ENCODE results near the gene SNCB.

SNCB gene

DNA sequence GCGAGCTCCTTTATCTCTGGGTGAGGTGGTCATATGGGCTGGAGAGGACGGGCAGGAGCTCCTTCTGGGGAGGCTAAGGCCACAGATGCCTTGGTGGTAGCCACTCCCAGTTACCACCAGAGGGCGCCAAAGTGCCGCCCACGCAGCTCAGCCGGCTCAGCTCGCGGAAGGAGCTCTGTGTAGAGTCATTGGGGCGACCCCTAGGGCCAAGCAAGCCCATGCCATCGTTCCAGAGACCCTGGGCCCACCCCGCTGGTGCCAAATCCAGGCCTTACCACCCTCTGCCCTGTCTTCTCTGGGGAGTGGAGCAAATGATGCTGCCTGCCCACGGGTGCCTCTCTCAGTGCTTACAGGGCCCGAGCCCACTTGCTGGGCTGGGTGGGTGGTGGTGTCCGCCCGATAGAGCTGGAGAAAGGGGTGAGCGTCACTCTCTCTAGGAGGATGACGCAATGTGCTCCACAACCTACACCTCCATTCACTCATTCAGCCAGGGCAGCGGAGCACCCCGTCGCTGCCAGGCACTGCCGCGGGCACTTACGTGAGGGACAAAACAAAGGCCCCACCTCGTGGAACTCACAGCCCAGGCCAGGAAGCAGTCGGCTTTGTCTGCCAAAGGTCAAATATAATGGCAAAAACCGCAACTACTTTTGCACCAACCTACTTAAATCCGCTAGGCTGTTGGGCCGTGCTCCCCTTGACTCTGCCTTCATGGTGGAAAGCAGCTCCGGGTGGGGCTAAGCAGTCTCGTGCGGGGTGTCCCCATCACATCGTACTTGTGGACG lies 30.7 kb upstream of the SNCB start:
- DNase-seq (ENCODE audit: low spot score), result peak; percentile 93

DNA sequence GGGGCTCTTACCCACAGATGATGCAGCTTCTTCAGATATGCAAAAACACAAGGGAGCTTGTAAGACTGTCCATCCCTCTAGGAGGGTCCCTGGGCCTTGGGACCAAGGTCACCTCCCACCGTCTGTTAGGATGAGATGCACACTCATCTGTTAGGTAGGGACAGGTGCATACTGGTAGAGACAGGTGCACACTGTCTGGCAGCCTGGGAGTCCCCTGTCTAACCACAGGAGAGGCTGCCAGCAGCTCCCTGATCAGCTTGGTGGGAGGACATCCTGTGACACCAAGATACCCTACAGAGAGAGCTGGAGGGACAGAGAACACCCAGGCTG lies 30.2 kb upstream of the SNCB start:
- no peak for DNase-seq (ENCODE audit: low spot score)

DNA sequence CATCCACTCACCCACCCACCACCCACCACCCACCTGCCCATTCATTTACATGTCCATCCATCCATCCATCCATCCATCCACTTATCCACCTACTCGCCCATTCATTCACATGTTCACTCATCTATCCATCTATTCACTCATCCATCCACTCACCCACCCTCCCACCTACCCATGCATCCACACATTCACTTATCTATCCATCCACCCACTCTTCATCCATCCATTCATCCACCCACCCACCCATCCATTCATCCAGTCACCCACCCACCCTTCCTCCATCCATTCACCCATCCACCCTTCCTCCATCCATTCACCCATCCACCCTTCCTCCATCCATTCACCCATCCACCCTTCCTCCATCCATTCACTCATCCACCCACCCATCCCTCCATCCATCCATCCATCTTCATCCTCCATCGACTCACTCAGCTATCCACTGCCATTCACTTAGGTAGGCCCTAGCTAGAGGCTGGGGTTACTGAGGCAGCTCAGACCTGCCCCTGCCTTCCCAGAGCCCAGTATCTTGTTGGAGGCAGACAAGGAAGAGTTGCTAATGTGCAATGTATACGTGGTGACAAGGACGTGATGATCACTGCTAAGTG lies 29.6 kb upstream of the SNCB start:
- DNase-seq (ENCODE audit: low spot score), result no peak

DNA sequence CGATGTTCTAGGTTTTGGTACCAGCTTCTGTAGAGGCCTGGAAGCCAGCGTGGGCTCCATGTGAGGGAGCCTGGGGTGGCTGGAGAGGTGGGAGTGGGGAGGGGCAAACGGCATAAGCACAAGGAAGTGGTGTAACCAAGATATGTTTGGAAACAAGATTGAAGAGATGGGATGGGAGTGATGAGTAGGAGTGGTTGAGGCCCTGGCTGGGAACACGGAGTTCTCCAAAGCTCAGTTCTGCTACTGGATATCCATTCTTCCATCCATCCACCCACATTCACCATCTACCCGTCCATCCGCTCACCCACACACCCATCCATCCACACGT lies 29.1 kb upstream of the SNCB start:
- DNase-seq (ENCODE audit: low spot score), result no peak

DNA sequence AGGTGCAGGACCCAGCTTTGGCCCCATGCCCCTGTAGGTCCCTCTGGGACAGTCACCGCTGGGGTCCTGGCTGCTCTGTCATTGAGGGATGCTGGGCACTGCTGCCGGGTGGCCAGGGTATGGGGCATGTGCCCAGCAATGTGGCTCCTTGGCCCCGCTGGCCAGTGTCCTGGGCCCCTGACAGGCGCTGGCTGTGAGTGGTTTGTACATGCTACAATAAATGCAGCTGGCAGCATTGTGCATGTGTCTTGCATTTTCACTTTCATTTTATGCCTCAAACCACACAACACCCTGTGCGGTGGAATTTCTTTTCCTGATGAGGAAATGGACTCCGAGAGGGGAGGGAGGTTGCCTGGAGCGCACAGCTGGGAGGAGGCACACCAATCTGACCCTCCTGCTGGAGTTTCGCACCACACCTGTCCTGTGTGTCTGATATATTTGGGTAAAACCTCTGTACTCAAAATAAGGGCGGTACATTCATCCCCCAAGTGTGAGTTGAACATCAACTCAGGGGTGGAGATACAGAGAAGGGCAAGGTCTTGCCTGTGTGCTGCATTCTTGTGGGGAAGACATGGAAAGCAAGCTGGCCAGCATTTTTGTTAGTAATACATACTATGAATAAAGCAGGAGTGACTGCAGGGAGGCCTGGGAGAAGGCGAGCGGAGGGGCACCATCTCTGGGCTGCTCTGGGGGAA lies 28.6 kb upstream of the SNCB start:
- DNase-seq (ENCODE audit: low spot score), result no peak

DNA sequence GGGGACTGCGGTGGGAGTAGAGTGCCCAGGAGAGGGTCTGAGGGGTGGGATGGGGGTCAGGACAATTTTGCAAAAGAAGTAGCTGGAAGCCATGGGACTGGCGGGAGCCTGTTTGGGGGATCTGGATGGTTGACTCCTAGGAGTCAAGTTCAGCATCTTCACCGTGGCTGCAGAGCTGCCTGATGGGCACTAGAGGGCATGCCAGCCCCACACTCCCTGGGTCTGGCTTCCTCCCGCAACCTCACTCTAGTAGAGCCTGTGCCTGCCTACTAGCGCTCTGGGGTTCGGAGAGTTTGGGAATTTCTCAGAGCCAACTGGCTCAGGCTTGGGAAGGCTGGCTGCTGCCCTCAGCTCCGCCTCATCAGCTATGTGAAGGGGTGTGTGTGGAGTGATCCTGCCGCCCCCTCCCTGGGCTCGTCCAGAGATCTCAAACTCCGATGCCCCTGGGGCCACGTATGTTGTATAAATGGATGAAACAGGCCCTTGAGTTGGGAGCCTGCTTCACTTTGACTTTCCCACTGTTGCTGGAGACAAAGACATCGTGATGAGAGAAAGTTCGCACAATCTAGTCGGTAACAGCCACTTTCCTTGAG lies 27.8 kb upstream of the SNCB start:
- DNase-seq (ENCODE audit: low spot score), result peak; percentile 79

DNA sequence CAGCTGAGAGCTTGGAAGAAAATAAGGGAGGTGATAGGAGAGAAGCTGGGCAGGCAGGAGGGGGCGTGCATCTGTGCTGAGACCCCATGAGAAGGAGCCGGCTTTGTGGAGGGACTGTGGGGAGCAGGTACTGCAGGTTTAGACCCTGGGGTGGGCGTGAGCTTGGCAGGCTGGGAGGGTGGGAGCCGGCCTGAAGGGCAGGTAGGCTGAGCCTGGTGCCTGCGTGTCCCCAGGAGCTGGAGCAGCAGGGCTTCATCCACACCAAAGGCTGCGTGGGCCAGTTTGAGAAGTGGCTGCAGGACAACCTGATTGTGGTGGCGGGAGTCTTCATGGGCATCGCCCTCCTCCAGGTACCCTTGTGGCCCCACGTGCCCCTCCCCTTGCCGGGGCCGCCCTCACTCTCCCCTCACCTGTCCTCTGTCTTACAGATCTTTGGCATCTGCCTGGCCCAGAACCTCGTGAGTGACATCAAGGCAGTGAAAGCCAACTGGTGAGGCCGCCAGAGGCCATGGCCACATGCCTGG lies 26.2 kb upstream of the SNCB start:
- DNase-seq (ENCODE audit: low spot score), result no peak

DNA sequence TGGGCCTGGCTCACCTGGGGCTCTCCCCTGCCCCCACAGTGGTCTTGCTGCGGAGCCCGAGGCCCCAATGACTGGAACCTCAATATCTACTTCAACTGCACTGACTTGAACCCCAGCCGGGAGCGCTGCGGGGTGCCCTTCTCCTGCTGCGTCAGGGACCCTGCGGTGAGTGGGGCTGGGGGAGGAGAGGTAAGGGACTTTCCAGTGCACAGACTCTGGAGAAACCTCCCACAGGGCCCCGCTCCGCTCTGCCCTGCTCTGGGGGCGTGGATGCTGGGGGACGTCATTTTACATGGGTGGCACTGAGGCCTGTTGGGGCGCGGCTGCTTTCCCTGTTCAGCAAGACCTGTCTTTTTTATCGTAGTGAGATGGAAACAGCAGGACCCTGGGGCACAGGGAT lies 24.5 kb upstream of the SNCB start:
- DNase-seq (ENCODE audit: low spot score), result no peak

DNA sequence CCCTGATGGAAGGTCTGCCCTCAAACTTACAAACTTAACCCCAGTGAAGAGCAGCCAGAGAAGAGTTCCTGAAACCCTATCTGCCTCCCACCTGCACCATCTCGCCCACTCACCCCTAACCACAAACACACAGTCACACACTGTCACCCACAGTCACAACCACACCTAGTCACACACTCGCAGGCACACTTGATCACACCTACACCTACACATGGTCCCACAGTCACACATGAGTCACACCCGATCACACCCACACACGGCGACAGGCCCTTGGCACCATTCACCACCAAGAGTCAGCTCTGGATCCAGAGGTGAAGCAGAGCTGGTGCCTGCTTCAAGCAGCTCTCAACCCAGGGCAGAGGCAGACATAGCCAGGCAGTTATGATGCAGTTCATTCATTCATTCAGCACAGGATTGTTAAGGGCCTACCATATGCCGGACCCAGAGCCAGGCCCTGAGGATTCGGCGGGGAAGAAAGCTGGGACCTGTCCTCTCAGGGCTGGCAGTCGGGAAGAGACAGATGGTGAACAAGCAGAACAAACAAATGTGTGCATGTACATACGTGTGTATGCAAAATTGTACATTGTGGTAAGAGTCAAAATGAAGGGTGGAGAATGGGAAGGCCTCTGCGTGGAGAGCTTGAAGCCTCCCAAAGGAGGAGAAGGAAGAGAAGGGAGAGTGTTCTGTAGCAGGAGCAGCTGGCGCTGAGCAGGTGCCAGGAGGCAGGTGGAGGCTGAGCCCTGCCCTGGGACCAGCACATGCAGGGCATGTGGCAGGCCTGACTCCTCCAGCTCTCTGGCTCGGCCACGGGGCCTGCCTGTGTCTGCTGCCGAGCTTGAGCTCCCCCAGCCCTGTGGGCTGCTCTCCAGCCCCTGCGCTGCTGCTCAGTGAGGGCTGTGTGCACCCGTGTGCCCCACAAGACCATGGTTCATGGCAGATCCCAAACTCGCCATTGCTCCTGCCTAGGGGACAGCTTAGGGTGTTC lies 23.4 kb upstream of the SNCB start:
- DNase-seq (ENCODE audit: low spot score), result no peak

DNA sequence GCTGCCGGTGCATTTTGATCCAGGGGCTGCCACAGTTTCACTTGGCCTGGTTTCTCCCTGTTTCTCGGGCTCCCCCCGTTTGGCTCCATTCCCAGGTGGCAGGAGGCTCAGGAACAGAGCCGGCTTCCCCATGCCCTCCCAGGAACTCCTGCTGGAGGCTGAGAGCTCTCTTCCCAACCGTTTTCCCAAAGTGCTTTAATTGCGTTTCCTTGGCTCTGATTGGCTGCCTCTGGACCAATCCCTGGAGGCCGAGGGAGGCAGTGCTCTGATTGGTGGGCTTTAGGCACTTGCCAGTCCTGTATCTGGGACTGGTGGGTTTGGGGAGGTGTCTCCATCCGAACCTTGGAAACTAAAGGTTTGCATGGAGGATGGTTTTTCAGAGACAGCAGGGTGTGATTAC lies 21.8 kb upstream of the SNCB start:
- DNase-seq (ENCODE audit: low spot score), result peak; percentile 60

DNA sequence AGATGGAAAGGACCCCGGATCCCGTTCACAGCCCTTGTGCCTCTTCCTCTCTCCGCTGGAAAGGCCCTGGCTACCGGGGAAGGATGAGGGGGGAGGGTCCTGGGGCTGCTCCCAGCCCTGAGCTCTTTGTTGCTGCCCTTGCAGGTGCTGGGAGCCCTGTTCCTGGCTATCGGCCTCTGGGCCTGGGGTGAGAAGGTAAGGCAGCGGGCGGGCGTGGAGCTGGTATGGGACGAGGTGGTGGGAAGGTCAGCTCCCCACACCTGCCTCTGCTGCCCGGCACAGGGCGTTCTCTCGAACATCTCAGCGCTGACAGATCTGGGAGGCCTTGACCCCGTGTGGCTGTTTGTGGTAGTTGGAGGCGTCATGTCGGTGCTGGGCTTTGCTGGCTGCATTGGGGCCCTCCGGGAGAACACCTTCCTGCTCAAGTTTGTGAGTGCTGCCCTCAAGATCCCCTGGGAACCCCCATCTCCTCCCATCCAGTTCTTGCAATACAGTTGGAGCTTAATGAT lies 21.2 kb upstream of the SNCB start:
- no peak for DNase-seq (ENCODE audit: low spot score)

DNA sequence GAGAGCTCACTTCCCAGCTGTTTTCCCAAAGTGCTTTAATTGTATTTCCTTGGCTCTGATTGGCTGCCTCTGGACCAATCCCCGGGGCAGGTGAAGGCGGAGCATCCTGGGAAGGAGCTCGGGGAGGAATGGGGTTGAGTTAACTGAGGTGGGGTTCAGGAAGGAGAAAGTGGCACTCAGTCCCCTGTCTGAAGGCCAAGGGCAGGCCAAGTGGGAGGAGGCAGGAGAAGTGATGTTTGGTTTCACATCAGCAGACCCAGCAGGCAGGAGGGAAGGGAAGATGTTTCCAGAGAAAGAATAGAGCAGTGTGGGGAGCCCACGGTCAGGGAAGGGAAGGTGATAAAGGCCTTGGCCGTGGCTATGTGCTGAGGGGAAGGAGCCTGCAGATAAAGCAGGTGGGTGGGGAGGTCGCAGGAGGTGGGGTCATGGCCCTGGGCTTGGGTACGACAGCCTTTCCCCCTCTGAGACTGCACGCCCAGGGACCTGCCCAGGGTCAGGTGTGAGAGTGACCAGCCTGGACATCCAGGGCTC lies 20.1 kb upstream of the SNCB start:
- no peak for DNase-seq (ENCODE audit: low spot score)

DNA sequence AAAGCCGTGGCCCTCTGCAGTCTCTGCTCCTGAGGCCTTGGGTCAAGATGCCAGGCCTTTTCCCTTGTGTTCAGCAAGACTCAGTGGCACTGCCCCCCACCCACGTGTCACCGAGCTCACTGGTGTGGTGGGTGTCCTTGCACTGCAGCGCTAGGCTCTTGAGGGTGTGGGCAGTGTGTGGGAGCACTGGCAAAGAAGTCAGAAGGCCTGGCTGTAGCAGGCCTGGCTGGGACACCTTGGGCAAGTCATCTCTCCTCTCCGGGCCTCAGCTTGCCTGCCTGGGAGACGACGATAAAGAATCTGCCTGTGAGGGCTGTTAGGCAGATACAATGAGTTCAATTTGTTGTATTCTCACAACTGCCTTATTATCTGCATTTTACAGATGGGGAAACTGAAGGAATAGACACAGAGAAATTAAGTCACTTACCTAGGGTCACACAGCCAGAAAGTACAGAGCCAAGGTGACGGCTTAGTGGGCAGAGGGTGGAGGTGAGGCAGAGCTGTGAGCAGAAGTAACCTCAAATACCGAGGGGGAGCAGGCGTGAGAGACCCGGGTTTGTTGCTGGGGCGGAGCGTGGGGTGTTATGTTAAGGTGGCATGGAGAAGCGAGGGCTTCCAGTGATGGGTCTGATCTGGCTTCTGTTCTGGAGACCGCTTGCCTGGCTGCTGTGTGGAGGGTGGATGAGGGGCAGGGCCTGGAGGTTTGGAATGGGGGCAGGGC lies 18.3 kb upstream of the SNCB start:
- no peak for DNase-seq (ENCODE audit: low spot score)

DNA sequence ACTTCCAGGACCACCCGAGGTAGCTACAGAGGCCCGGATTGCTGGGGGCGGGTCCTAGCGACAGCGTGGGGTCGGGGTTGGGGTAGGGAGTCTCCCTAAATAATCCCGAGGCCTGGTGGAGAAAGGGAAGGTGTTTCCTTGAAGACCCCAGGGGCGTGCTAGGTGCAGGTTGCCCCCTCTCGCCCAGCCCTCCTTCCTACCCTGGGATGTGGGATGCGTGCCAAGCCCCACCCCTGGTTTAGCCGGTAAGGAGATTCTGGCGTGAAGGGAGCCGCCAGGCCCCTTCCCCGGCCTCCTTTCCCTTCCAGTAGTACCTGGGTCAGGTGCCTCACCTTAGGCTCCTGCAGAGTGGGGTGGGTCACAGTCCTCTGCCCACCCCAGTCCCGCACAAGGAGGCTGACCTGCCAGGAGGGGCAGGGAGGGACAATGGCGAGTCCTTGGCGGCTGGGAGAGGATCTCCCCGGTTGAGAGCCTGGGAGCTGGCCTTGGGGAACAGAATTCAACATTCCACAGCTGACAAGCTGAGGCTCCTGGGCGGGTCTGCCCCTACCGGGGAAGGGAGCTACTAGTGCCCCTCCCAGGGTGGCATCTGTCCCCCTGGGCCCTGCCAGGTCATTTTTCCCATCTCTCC lies 17.6 kb upstream of the SNCB start:
- DNase-seq (ENCODE audit: low spot score), result peak; percentile 65

DNA sequence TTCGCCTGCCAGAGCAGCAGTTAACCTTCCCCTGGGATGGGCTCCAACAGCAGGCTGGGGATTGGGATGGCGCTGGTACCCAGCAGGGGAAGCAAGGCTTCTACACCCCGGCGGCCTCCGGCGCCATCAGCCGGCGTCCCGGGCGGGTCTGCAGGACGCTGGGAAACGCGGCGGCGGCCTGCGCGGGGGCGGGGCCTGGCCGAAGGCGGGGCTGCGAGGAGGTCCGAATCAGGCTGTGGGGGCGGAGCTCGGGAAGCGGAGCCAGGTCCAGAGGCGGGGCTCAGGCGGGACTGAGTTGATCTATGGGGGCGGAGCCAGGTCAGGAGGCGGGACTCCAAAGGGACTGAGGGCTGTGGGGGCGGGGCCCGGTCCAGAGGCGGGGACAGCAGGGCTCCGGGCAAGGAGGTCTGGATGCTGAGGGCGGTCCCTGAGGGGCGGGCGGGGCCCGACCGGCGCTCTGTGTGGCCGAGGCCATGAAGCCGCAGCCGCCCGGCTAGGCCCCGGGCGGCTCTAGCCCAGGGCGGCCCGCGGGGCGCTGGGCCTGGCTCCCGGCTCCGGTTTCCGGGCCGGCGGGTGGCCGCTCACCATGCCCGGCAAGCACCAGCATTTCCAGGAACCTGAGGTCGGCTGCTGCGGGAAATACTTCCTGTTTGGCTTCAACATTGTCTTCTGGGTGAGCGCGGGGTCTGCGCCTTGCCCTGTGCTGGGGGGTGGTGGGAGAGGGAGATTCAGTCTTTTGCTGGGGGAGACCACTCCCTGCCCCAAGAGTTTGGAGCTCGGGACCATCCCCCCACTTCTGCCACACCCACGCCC lies 16.9 kb upstream of the SNCB start, which contains the start of gene TSPAN17:
Gene TSPAN17 (plus strand): TSS at position 455 of the 813 bp plus-strand sequence. CDS start 132 bp downstream, at position 587.
- DNase-seq (ENCODE audit: low spot score), result peak; percentile 99

DNA sequence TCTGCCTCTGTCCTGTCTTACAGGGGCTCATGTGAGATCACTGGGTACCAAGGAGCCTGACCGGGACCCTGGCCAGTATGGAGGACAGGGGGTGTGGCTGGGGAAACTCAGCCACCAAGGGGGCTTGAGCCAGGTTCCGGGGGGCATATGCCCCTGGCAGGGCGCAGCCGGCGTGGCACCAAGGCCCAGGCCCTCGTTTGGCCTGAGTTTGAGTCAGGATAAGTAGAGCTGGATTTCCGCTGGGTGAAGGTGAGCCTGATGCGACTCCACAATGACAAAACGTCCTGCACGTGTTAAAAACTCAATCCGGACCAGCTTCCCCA lies 16.3 kb upstream of the SNCB start:
- DNase-seq (ENCODE audit: low spot score), result no peak

DNA sequence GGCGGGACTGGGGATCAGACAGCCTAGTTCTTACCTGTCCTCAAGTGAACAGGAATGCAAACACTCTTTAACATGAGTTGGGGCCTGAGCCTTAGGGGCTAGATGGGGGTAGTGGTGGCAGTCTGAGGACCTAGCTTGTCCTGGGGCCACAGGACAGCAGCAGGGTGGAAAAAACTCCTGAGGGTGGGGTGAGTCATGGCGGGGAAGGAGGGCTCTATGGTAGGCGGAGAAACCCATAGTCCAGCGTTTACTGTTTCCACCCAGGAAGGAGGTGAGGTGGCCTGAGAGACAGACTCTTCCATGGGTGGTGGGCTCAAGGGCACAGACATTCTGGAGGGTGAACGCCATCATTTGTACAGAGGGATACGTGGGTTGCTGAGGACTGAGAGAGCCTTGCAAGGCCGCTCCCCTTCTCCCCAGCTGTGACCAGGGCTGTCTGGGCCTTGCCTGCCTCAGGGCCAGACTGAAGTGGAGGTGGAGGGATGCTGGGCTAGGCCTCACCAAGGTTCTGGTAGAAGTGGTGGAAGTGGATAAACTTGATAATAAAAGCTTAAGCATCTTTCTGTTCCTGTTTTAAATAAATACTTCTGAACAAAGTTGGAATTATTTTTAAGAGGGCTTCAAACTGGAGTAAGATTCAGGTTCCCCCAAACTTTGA lies 15.8 kb upstream of the SNCB start:
- DNase-seq (ENCODE audit: low spot score), result no peak

DNA sequence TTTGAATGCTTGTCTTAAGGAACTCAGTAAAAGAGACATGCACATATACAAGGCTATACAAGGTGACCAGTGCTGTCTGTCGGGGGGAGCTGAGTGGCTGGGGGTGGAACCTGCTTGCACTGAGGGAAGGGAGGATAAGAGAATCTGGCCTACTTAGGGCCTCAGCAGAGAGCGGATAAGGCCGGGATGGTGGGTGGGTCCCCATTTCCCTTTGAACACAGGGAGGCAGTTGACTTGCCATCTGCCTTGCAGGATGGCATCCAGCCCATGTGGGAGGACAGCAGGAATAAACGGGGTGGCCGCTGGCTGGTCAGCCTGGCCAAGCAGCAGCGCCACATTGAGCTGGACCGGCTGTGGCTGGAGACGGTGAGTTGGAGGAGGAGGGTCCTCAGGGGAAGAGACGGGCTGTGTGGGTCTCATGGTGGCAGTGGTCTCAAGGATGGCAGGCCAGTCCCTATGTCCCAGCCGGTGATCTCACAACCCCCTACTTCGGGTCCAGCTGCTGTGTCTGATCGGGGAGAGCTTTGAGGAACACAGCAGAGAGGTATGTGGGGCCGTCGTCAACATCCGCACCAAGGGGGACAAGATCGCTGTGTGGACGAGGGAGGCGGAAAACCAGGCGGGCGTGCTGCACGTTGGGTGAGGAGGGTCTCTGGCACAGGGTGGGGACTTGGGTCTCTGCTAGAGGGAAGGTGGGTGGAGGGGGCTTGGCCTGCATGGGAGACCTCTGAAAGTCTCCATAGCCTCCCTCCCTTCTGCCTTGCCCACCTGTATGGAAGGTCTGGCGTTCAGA lies 14.7 kb upstream of the SNCB start:
- DNase-seq (ENCODE audit: low spot score), result no peak
